Thoracic aorta (tissue), 2 donors: ENCODE results near the gene AXIN1. TPM values are rescaled to one million over a fixed set of nuclear protein-coding genes. Genes with fewer than 3 reads are reported as not detected.
"Not testable (repeated sequence)": the region's sequence is repeated elsewhere in the genome, so short reads cannot be mapped to it uniquely, and the experiment has no call there.

Experiments used
- ATAC-seq: fragments of 150-250 bp; one replicate; pipeline ENCODE4 v1.8.0; 2017; ENCODE audit warnings: low read depth; ENCODE audit not compliant: insufficient number of reproducible peaks, low FRiP score
- DNase-seq: peaks from one replicate; pipeline ENCODE4 v3.0.0-alpha.2; 2020; ENCODE audit warnings: low spot score
- H3K27ac ChIP-seq, 2 donors: fragments of 200-600 bp; sonication (generic); 1 replicate in 1 of 2; 2 replicates in 1 of 2; pipeline ENCODE4 v1.5.1; 2016; ENCODE audit warnings: mild to moderate bottlenecking in 2 of 2, moderate library complexity in 2 of 2
- H3K27me3 ChIP-seq: fragments of 200-600 bp; sonication (generic); replicated peaks from 2 replicates; pipeline ENCODE4 v1.6.0; 2016; ENCODE audit warnings: mild to moderate bottlenecking; ENCODE audit not compliant: insufficient read depth
- H3K36me3 ChIP-seq: fragments of 200-600 bp; sonication (generic); one replicate; pipeline ENCODE4 v1.5.1; 2016
- H3K4me1 ChIP-seq, 2 donors: fragments of 200-600 bp; sonication (generic); 1 replicate in 1 of 2; 2 replicates in 1 of 2; pipeline versions ENCODE4 v1.5.1 to v1.6.0; 2016; ENCODE audit warnings: low read depth in 2 of 2, mild to moderate bottlenecking in 1 of 2; ENCODE audit not compliant: control insufficient read depth in 1 of 2
- H3K4me3 ChIP-seq: fragments of 200-600 bp; sonication (generic); 2 replicates; pipeline ENCODE4 v1.5.1; 2016; ENCODE audit warnings: mild to moderate bottlenecking
- H3K9me3 ChIP-seq: fragments of 200-600 bp; sonication (generic); 2 replicates; pipeline ENCODE4 v1.5.1; 2016
- total RNA-seq, 2 donors: library from RNA; depleted of rRNA; stranded (reverse); fragments of >200 nt; gene quantifications; one replicate each; pipeline versions ENCODE4 v1.1.0 to v1.2.3, GENCODE V29; 2016
- TF ChIP-seq, protein P1 (sequence below): fragments of 200-600 bp; sonication (generic); IDR thresholded peaks from one replicate; pipeline ENCODE4 v1.5.1; 2019; ENCODE audit warnings: antibody characterized with exemption

AXIN1 gene
- total RNA-seq, 2 donors from 2014 or later, result 20.0 to 27.2 TPM

DNA sequence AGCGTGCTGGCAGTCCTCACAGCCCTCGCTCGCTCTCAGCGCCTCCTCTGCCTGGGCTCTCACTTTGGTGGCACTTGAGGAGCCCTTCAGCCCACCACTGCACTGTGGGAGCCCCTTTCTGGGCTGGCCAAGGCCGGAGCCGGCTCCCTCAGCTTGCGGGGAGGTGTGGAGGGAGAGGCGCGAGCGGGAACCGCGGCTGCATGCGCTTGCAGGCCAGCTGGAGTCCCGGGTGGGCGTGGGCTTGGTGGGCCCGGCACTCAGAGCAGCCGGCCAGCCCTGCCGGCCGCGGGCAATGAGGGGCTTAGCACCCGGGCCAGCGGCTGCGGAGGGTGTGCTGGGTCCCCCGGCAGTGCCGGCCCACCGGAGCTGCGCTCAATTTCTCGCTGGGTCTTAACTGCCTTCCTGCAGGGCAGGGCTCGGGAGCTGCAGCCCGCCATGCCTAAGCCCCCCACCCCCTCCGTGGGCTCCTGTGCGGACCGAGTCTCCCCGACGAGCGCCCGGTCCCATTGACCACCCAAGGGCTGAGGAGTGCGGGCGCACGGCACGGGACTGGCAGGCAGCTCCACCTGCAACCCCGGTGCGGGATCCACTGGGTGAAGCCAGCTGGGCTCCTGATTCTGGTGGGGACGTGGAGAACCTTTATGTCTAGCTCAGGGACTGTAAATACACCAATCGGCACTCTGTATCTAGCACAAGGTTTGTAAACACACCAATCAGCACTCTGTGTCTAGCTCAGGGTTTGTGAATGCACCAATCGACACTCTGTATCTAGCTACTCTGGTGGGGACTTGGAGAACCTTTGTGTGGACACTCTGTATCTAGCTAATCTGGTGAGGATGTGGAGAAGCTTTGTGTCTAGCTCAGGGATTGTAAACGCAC, 11.2 kb downstream of the AXIN1 start:
- not testable (repeated sequence) for ATAC-seq, H3K27ac ChIP-seq, H3K4me1 ChIP-seq, DNase-seq, H3K9me3 ChIP-seq, H3K27me3 ChIP-seq, H3K4me3 ChIP-seq
- H3K36me3 ChIP-seq, result peaks cover 15% of the 10 kb centered on the region

DNA sequence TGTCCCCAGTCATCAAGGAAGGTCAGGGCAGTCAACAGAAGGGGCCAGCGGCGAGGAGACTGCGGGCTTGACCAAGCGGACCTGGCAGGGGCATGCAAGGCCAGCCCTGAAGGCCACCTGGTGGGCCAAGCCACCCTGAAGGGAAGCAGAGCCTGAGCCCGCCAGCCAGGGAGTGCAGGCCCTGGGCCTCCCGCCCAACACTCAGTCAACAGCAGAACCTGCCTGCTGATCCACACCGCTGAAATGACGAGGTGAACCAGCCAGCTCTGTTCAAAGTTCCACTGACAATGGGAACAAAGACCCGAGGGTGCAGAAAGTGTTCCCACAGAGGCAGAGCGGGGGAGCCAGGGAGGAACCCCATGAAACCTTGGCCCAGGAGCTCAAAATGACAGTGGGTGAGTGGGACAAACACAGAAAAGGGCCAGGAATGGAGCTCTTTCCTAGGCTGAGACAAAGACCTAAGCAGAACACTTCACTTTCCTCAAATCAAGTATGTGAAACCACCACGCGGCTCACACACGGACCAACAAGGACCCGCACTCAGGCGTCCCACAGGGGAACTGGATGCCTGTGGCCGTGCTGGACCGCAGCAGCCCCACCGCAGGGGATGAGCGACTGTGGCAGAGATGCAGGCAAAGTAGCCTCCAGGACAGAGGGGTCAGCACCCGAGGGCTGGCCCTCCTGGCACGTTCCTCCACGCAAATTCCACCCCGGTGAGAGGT, 12.0 kb downstream of the AXIN1 start:
- Histone ChIP-seq H3K4me3 (no peak overlapping the region), H3K27ac (no peak overlapping the region), H3K27me3 (no peaks in the 10 kb centered on the region), H3K36me3 (peaks cover 7% of the 10 kb centered on the region), H3K4me1 (no peaks in the 10 kb centered on the region), H3K9me3 (no peaks in the 10 kb centered on the region)
- DNase-seq, result no peak
- ATAC-seq, result no peak
- TF ChIP-seq, protein P1, sequence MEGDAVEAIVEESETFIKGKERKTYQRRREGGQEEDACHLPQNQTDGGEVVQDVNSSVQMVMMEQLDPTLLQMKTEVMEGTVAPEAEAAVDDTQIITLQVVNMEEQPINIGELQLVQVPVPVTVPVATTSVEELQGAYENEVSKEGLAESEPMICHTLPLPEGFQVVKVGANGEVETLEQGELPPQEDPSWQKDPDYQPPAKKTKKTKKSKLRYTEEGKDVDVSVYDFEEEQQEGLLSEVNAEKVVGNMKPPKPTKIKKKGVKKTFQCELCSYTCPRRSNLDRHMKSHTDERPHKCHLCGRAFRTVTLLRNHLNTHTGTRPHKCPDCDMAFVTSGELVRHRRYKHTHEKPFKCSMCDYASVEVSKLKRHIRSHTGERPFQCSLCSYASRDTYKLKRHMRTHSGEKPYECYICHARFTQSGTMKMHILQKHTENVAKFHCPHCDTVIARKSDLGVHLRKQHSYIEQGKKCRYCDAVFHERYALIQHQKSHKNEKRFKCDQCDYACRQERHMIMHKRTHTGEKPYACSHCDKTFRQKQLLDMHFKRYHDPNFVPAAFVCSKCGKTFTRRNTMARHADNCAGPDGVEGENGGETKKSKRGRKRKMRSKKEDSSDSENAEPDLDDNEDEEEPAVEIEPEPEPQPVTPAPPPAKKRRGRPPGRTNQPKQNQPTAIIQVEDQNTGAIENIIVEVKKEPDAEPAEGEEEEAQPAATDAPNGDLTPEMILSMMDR, result no peak

DNA sequence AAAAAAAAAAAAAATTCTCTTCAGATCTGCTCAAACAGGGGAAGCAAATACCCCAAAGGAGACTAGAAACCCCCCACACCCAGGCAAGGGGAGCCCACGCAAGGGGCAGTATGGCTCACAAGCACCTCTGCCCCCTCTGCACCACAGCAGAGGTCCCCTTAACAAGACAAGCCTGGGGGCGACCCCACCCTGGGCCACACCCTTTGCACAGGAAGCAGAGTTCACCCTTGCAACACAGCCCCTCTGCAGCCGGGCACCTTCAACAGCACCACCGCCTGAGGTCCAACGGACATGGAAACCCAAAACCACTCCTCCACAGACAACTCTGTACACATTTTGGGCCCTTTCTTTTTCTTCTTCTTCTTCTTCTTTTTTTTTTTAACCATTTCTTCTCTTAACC, 12.8 kb downstream of the AXIN1 start:
- Histone ChIP-seq H3K9me3 (no peaks in the 10 kb centered on the region), H3K36me3 (peaks cover under 1% of the 10 kb centered on the region), H3K4me1 (no peaks in the 10 kb centered on the region), H3K4me3 (no peak overlapping the region), H3K27me3 (no peaks in the 10 kb centered on the region), H3K27ac (no peak overlapping the region)
- ATAC-seq (no peak), DNase-seq (no peak)
- TF ChIP-seq, protein P1, result no peak

DNA sequence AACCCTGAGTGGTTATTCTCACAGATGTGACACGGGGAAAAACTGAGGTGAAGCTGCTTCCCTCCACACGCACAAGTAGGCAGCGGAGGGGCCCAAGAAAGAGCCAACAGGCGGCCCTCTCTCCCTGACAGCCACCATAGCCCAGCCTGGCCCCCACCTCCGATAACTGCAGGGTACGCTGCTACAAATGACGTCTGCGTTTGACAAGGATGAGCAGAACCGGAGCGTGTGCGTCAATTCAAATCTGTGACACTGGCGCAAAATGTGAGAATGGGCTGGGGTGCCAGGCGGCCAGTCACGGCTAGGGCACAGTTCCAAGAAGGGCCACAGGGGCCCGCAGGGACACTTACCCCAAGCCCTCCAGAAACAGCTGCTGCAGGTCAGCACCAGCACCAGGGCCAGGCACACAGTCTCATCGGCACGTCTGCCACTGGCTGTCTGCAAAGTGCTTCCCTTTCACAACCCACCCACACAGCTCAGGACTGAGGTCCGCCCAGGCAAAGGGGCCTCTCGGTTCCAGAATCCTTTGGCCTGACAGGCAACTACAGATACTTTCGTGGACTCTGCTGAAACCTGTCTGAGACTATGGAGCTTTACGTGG, 14.4 kb downstream of the AXIN1 start:
- H3K4me1 ChIP-seq, result peaks cover 6 to 8% of the 10 kb centered on the region in 2 donors
- ATAC-seq (no peak), DNase-seq (no peak)
- no peaks in the 10 kb centered on the region for H3K36me3 ChIP-seq
- H3K27me3 ChIP-seq, result no peaks in the 10 kb centered on the region
- H3K27ac ChIP-seq, result no peak overlapping the region
- TF ChIP-seq, protein P1, result no peak
- no peaks in the 10 kb centered on the region for H3K9me3 ChIP-seq
- no peak overlapping the region for H3K4me3 ChIP-seq

DNA sequence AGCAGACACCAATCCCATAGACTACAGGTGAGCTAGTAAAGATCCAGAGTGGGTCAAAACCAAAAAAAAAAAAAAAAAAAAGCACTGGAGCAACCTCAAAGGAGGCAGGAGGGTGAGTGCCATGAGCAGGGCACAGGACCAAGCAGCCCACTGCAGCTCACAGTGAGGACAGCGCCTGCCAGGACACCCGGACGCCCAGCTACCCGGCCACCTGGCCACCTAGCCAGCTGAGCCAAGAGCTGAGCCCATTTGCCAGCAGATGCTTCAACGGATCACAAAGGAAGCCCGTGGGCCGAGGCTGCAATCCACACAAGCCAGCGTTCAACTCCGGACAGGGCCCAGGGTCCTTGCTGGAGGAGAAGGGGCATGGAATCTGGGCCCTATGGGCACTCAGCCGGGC, 15.1 kb downstream of the AXIN1 start:
- H3K9me3 ChIP-seq, result no peaks in the 10 kb centered on the region
- ATAC-seq (no peak), DNase-seq (no peak)
- H3K4me1 ChIP-seq, result peaks cover 6 to 8% of the 10 kb centered on the region in 2 donors
- H3K27me3 ChIP-seq, result no peaks in the 10 kb centered on the region
- TF ChIP-seq, protein P1, result no peak
- no peaks in the 10 kb centered on the region for H3K36me3 ChIP-seq
- H3K4me3 ChIP-seq, result no peak overlapping the region
- no peak overlapping the region for H3K27ac ChIP-seq
